Nephron progenitor cell (in vitro differentiated cells): ENCODE data around the gene GDF10.

Experiments
- DNase-seq: peaks from one replicate; pipeline ENCODE4 v3.0.0; 2021
- H3K27ac Mint-ChIP-seq: 2 replicates; pipeline ENCODE4 v1.8.0; 2021; ENCODE audit warnings: mild to moderate bottlenecking, moderate library complexity, mixed read lengths
- H3K27me3 Mint-ChIP-seq: 2 replicates; pipeline ENCODE4 v1.8.0; 2021; ENCODE audit warnings: mild to moderate bottlenecking, low read depth, mixed read lengths; ENCODE audit not compliant: poor library complexity
- H3K36me3 Mint-ChIP-seq: 2 replicates; pipeline ENCODE4 v1.8.0; 2021; ENCODE audit warnings: low read depth, mixed read lengths
- H3K4me1 Mint-ChIP-seq: 2 replicates; pipeline ENCODE4 v1.8.0; 2021; ENCODE audit warnings: mixed read lengths
- H3K4me3 Mint-ChIP-seq: 2 replicates; pipeline ENCODE4 v1.8.0; 2021; ENCODE audit warnings: mild to moderate bottlenecking, moderate library complexity, mixed read lengths
- H3K9me3 Mint-ChIP-seq: 2 replicates; pipeline ENCODE4 v1.8.0; 2021; ENCODE audit warnings: mild to moderate bottlenecking, moderate library complexity, mixed read lengths
- TF ChIP-seq, protein P1 (sequence below): fragments of 200-600 bp; sonication (generic); IDR thresholded peaks from 2 replicates; pipeline ENCODE4 v1.5.0; 2021; ENCODE audit warnings: antibody characterized with exemption

The GDF10 gene

DNA sequence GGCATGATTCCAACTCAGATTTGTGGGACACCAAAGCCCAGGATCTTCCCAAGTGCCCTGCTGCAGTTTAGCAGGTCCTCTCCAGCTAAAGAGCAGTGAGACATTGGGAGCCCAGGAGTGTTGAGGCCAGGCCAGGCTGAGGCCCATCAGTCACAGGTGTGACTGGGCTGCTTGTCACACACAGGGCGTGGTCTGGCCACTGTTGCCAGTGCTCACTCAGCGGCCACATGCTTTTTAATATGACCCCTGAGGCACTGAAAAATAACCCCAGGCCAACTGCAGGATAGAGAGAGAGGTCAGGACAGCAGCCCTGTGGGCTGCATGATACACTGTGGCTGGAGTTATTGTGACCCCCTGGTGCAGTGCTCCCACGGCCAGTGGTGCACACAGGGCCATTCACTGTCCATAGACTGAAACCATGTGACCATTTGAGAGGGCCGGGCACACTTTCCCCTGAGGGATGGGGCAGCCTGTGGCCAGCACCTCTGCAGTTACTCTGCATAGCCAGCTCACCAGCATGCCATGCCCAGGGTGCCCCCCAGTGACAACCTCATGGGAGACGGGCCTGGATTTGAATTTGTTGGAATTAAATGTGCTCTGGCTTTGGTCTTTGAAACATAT, 26.4 kb downstream of the GDF10 start:
- no peaks in the 10 kb centered on the region for H3K4me1 Mint-ChIP-seq
- DNase-seq: no peak
- no peaks in the 10 kb centered on the region for H3K9me3 Mint-ChIP-seq
- no peak overlapping the region for H3K4me3 Mint-ChIP-seq
- peaks cover 6% of the 10 kb centered on the region for H3K27me3 Mint-ChIP-seq
- no peaks in the 10 kb centered on the region for H3K36me3 Mint-ChIP-seq
- no peak overlapping the region for H3K27ac Mint-ChIP-seq
- TF ChIP-seq, protein P1, sequence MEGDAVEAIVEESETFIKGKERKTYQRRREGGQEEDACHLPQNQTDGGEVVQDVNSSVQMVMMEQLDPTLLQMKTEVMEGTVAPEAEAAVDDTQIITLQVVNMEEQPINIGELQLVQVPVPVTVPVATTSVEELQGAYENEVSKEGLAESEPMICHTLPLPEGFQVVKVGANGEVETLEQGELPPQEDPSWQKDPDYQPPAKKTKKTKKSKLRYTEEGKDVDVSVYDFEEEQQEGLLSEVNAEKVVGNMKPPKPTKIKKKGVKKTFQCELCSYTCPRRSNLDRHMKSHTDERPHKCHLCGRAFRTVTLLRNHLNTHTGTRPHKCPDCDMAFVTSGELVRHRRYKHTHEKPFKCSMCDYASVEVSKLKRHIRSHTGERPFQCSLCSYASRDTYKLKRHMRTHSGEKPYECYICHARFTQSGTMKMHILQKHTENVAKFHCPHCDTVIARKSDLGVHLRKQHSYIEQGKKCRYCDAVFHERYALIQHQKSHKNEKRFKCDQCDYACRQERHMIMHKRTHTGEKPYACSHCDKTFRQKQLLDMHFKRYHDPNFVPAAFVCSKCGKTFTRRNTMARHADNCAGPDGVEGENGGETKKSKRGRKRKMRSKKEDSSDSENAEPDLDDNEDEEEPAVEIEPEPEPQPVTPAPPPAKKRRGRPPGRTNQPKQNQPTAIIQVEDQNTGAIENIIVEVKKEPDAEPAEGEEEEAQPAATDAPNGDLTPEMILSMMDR: no peak

DNA sequence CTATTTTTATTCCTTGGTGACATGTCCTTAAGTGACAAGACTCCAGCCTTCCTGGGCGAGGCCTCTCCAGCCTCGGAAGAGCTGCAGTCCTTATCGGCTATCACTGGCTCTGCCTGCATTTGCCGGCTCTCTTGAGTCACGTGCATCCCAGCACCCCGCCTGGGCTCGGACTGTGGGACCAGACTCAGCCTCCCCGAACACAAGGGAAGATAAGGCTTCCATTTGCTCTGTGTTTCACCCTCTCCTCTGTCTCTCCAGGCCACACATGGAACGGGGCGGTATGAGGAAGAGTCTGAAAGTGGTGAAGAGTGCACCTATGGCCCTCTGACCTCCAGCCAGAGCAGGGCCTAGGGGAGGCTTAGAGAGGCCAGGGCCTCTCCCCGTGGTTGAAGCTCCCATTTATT, 26.9 kb downstream of the GDF10 start:
- Mint-ChIP-seq H3K4me1 (peaks cover 4% of the 10 kb centered on the region), H3K4me3 (no peak overlapping the region), H3K36me3 (no peaks in the 10 kb centered on the region), H3K27ac (no peak overlapping the region), H3K27me3 (peaks cover 6% of the 10 kb centered on the region), H3K9me3 (no peaks in the 10 kb centered on the region)
- TF ChIP-seq, protein P1: no peak
- DNase-seq: no peak

DNA sequence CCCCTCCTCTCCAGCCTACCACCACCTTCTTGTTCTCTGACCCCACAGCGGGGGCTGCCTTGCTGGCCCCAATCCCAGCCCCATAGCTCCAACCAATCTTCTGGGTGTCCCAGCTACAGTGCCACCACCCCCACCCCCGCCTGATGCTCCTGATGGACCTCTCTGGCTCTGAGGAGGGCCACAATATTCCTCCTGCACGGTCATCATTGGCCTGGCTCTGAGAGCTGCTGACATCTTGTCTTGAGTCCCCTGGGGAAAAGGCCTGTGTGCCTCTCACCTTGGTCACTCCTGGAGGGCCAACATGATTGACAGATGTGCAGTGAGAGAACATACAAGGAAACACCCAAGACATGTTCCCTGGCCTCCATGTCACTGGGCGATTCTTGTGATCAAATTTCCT, 29.9 kb downstream of the GDF10 start:
- TF ChIP-seq, protein P1: no peak
- Mint-ChIP-seq H3K4me3 (no peak overlapping the region), H3K36me3 (no peaks in the 10 kb centered on the region), H3K27me3 (peaks cover 16% of the 10 kb centered on the region), H3K4me1 (peaks cover 5% of the 10 kb centered on the region), H3K27ac (no peak overlapping the region), H3K9me3 (no peaks in the 10 kb centered on the region)
- no peak for DNase-seq

DNA sequence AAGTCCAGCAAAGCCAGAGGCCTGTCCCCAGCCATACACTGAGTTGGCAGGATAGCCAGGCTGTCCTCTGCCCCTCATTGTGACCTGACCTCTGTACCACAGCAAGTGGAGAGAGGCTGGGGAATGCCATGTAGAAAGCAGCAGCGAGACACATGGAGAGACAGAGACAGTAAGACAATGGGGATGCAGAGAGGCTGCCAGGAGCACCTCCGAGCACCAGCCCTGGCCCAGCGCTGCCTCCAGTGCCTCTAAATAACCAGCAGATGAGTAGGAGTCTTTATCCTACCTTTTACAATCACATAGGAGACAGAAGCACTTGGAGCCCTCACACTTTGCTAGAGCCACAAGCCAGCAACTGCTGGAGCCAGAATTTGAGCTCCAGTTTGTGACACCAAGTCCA, 30.4 kb downstream of the GDF10 start:
- Mint-ChIP-seq H3K27me3 (peaks cover 19% of the 10 kb centered on the region), H3K27ac (no peak overlapping the region), H3K9me3 (no peaks in the 10 kb centered on the region), H3K4me3 (no peak overlapping the region), H3K4me1 (peaks cover 5% of the 10 kb centered on the region), H3K36me3 (no peaks in the 10 kb centered on the region)
- DNase-seq: no peak
- TF ChIP-seq, protein P1: no peak

DNA sequence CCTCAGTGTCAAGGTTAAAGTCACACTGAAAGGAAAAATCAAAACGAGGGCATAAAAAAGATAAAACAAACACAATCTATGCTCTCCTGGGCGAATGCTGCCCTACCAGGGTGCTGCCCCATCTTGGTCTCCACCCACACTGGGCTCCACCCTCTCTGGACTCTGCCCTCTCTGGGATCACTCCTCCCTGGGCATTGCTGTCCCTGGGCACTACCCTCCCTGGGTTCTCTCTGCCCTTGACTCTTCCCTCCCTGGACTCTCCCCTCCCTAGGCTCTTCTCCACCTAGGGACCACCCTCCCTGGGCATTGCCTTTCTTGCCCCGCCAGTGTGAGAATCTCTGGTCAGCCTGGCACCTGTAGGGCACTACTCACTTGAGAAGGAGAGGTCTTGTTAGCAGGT, 30.8 kb downstream of the GDF10 start:
- H3K4me3 Mint-ChIP-seq: no peak overlapping the region
- no peaks in the 10 kb centered on the region for H3K36me3 Mint-ChIP-seq
- no peak for DNase-seq
- peaks cover 5% of the 10 kb centered on the region for H3K4me1 Mint-ChIP-seq
- no peaks in the 10 kb centered on the region for H3K9me3 Mint-ChIP-seq
- TF ChIP-seq, protein P1: no peak
- peaks cover 23% of the 10 kb centered on the region for H3K27me3 Mint-ChIP-seq
- H3K27ac Mint-ChIP-seq: no peak overlapping the region

DNA sequence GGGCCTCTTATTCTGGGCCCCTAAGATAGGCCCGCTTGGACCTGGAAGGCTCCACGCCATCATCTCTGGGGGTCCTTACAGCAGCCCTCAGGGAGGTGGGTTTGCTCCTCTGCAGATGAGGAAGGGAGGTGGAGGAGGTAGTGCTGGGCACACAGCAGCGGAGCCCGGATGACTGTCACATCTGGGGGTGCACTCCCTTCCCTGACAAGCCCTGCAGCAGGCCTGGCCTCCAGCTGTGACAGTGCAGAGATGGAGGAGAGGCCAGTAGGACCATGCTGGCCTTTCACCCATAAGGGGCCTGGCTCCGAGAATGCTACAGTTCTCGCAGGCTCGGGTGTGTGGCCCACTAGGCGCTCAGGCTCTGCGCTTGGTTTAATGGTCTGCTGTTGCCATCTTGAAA, 31.5 kb downstream of the GDF10 start:
- TF ChIP-seq, protein P1: no peak
- no peak overlapping the region for H3K27ac Mint-ChIP-seq
- DNase-seq: no peak
- H3K4me3 Mint-ChIP-seq: no peak overlapping the region
- H3K36me3 Mint-ChIP-seq: no peaks in the 10 kb centered on the region
- H3K9me3 Mint-ChIP-seq: no peaks in the 10 kb centered on the region
- H3K27me3 Mint-ChIP-seq: peaks cover 25% of the 10 kb centered on the region
- H3K4me1 Mint-ChIP-seq: peaks cover 5% of the 10 kb centered on the region
